ENCODE results near the gene IL17RE. TPM values are rescaled to one million over a fixed set of nuclear protein-coding genes. Genes with fewer than 3 reads are reported as not detected.

IL17RE gene
- total RNA-seq, 1 experiment from 2014 or later = 0.06 TPM

GRCh38 chr3:9951962-9952805 is 49.5 kb downstream of the IL17RE start, which contains the start of gene PRRT3:
Gene PRRT3 (minus strand): TSS chr3:9952408. CDS start chr3:9950115, 2,293 bp downstream.
- peak; percentile 48 for DNase-seq (ENCODE audit: low read depth)

- peak; percentile 25 for DNase-seq (ENCODE audit: low read depth)
Observed at GRCh38 chr3:9955067-9955502, 52.4 kb downstream of the IL17RE start.

GRCh38 chr3:9955611-9956352 is 53.1 kb downstream of the IL17RE start:
- DNase-seq (ENCODE audit: low read depth) = peak; percentile 20

GRCh38 chr3:9957214-9957613 is 54.6 kb downstream of the IL17RE start:
- no peak for DNase-seq (ENCODE audit: low read depth)

- no peak for DNase-seq (ENCODE audit: low read depth)
Observed at GRCh38 chr3:9965200-9965875, 62.7 kb downstream of the IL17RE start.

Other genes starting within 250 kb of the IL17RE start
- gene CPNE9, start 199.0 kb upstream of the IL17RE start, total RNA-seq (2014; rRNA removed; shearing (Covaris generic)) = not detected in 2 replicates
- gene BRPF1, start 171.1 kb upstream of the IL17RE start, total RNA-seq (2014; rRNA removed; shearing (Covaris generic)) = 10.9 and 15.6 TPM in 2 replicates
- 11.3 and 11.9 TPM in 2 replicates for gene OGG1, start 152.9 kb upstream of the IL17RE start, total RNA-seq (2014; rRNA removed; shearing (Covaris generic))
- 7.7 and 28.1 TPM in 2 replicates for gene CAMK1, start 132.9 kb upstream of the IL17RE start, total RNA-seq (2014; rRNA removed; shearing (Covaris generic))
- 50.1 and 50.9 TPM in 2 replicates for gene TADA3, start 110.4 kb upstream of the IL17RE start, total RNA-seq (2014; rRNA removed; shearing (Covaris generic))
- gene ARPC4, start 109.8 kb upstream of the IL17RE start, total RNA-seq (2014; rRNA removed; shearing (Covaris generic)) = 148 and 203 TPM in 2 replicates
- gene TTLL3, start 92.6 kb upstream of the IL17RE start, total RNA-seq (2014; rRNA removed; shearing (Covaris generic)) = 0.68 and 1.6 TPM in 2 replicates
- 30.7 and 31.3 TPM in 2 replicates for gene RPUSD3, start 58.8 kb upstream of the IL17RE start, total RNA-seq (2014; rRNA removed; shearing (Covaris generic))
- not detected in 2 replicates for gene CIDEC, start 22.6 kb upstream of the IL17RE start, total RNA-seq (2014; rRNA removed; shearing (Covaris generic))
- 22.7 and 22.8 TPM in 2 replicates for gene JAGN1, start 12.2 kb upstream of the IL17RE start, total RNA-seq (2014; rRNA removed; shearing (Covaris generic))
- 6.7 and 9.5 TPM in 2 replicates for gene IL17RC, start 14.2 kb downstream of the IL17RE start, total RNA-seq (2014; rRNA removed; shearing (Covaris generic))
- 9.9 and 12.4 TPM in 2 replicates for gene CRELD1, start 31.0 kb downstream of the IL17RE start, total RNA-seq (2014; rRNA removed; shearing (Covaris generic))
- gene PRRT3, start 49.6 kb downstream of the IL17RE start, total RNA-seq (2014; rRNA removed; shearing (Covaris generic)) = 0.46 and 0.57 TPM in 2 replicates
- gene EMC3, start 84.0 kb downstream of the IL17RE start, total RNA-seq (2014; rRNA removed; shearing (Covaris generic)) = 37.7 and 57.8 TPM in 2 replicates
- 48.5 and 51.9 TPM in 2 replicates for gene FANCD2, start 123.6 kb downstream of the IL17RE start, total RNA-seq (2014; rRNA removed; shearing (Covaris generic))
- gene FANCD2OS, start 205.4 kb downstream of the IL17RE start, total RNA-seq (2014; rRNA removed; shearing (Covaris generic)) = not detected in 2 replicates
- gene BRK1, start 212.8 kb downstream of the IL17RE start, total RNA-seq (2014; rRNA removed; shearing (Covaris generic)) = 52.3 and 59.0 TPM in 2 replicates
- gene VHL, start 238.9 kb downstream of the IL17RE start, total RNA-seq (2014; rRNA removed; shearing (Covaris generic)) = 23.8 and 25.0 TPM in 2 replicates

All from Daoy (cell line).